ENCODE data around the gene GPX2. TPM values are rescaled to one million over a fixed set of nuclear protein-coding genes. Genes with fewer than 3 reads are reported as not detected.

GPX2 gene
- total RNA-seq, 1 experiment from 2014 or later, result 0.15 TPM

- Histone ChIP-seq H3K4me1 (ENCODE audit: control insufficient read depth, insufficient read depth, low read length) (no peaks in the 10 kb centered on the region), H3K27me3 (ENCODE audit: control insufficient read depth, insufficient read depth, low read length) (no peaks in the 10 kb centered on the region; the same call in 1 of the 2 replicates), H3K9me3 (ENCODE audit: control insufficient read depth, insufficient read depth, low read depth, low read length) (no peaks in the 10 kb centered on the region), H3K27ac (ENCODE audit: low read length) (no peak overlapping the region), H3K4me3 (ENCODE audit: low read depth in 2 of 2, low read length in 2 of 2) (no peak overlapping the region), H3K36me3 (ENCODE audit: control insufficient read depth, insufficient read depth, low read length) (no peaks in the 10 kb centered on the region)
- no TSS peak for BruUV-seq (replicated peaks)
- ATAC-seq (no peak), DNase-seq (ENCODE audit: low read depth, low spot score) (no peak)
- in situ Hi-C loops (cut with HindIII; ENCODE audit: low pct_unique_long_range_greater_than_20kb, low sequenced_read_pairs), result no loop called here
- intact Hi-C loops (cut with micrococcal nuclease; ENCODE audit: unreplicated experiment), result no loop called here
- TF ChIP-seq SIN3A (IDR thresholded peaks at IDR 0.05; ENCODE audit: borderline replicate concordance, insufficient read depth, low read depth, low read length) (no peak), CTCF (IDR thresholded peaks at IDR 0.05) (no peak), REST (IDR thresholded peaks at IDR 0.05; ENCODE audit: insufficient read depth in 1 of 2, low read depth in 2 of 2, low read length in 1 of 2) (no peak), TCF7L2 (IDR thresholded peaks at IDR 0.05; ENCODE audit: low read depth, low read length) (no peak), POLR2AphosphoS5 (IDR thresholded peaks at IDR 0.05; ENCODE audit: low read depth, low read length) (no peak)
- ChIA-PET CTCF (no interaction called here), POLR2A (interaction anchor here (0.6 kb wide), 1 partner anchor 660 kb away, joined by 5 read pairs; no protein-coding TSS in a partner anchor)
These were observed 27.5 kb upstream of the GPX2 start for GRCh38 chr14:64970041-64970440.

GRCh38 chr14:64968651-64969050 lies 26.1 kb upstream of the GPX2 start:
- no peaks in the 10 kb centered on the region for H3K36me3 ChIP-seq (ENCODE audit: control insufficient read depth, insufficient read depth, low read length)
- DNase-seq (ENCODE audit: low read depth, low spot score) (no peak), ATAC-seq (no peak)
- no peaks in the 10 kb centered on the region; the same call in 1 of the 2 replicates for H3K27me3 ChIP-seq (ENCODE audit: control insufficient read depth, insufficient read depth, low read length)
- intact Hi-C loops (cut with micrococcal nuclease; ENCODE audit: unreplicated experiment), result no loop called here
- H3K9me3 ChIP-seq (ENCODE audit: control insufficient read depth, insufficient read depth, low read depth, low read length), result no peaks in the 10 kb centered on the region
- ChIA-PET POLR2A (no interaction called here), CTCF (no interaction called here)
- no peak overlapping the region for H3K27ac ChIP-seq (ENCODE audit: low read length)
- BruUV-seq (replicated peaks), result no TSS peak
- H3K4me3 ChIP-seq (ENCODE audit: low read depth in 2 of 2, low read length in 2 of 2), result no peak overlapping the region
- in situ Hi-C loops (cut with HindIII; ENCODE audit: low pct_unique_long_range_greater_than_20kb, low sequenced_read_pairs), result no loop called here
- H3K4me1 ChIP-seq (ENCODE audit: control insufficient read depth, insufficient read depth, low read length), result no peaks in the 10 kb centered on the region
- TF ChIP-seq POLR2AphosphoS5 (IDR thresholded peaks at IDR 0.05; ENCODE audit: low read depth, low read length), result no peak
- TF ChIP-seq REST (IDR thresholded peaks at IDR 0.05; ENCODE audit: insufficient read depth in 1 of 2, low read depth in 2 of 2, low read length in 1 of 2), result no peak
- no peak for TF ChIP-seq TCF7L2 (IDR thresholded peaks at IDR 0.05; ENCODE audit: low read depth, low read length)
- no peak for TF ChIP-seq SIN3A (IDR thresholded peaks at IDR 0.05; ENCODE audit: borderline replicate concordance, insufficient read depth, low read depth, low read length)
- no peak for TF ChIP-seq CTCF (IDR thresholded peaks at IDR 0.05)

All from Panc1 (cell line).